H1 (cell line): Measurements from ENCODE around the gene MOG. TPM values are rescaled to one million over a fixed set of nuclear protein-coding genes. Genes with fewer than 3 reads are reported as not detected.

ENCODE experiments used
- CTCF ChIA-PET: fragments of 300-600 bp; sonication (Branson Sonifier 250); formaldehyde crosslinking; loops from one replicate; lab custom pipeline; 2021; ENCODE audit not compliant: partially characterized antibody; lab: Charles Lee
- POLR2A ChIA-PET: fragments of 300-600 bp; sonication (Branson Sonifier 250); formaldehyde crosslinking; loops from one replicate; lab custom pipeline; 2021; ENCODE audit warnings: inconsistent platforms; ENCODE audit not compliant: partially characterized antibody; lab: Charles Lee
- DNase-seq, 2 experiments: peaks; one replicate each; pipeline versions ENCODE4 v3.0.0 to v3.0.0-alpha.2; 2010 to 2022; ENCODE audit warnings: low spot score in 2 of 2, low read depth in 1 of 2, mixed read lengths in 1 of 2
- FAIRE-seq: peaks from 2 replicates; lab custom pipeline; 2011; peaks lifted over from hg19 to GRCh38; lab: Jason Lieb, UNC
- H2AFZ ChIP-seq: 2 replicates; pipeline ENCODE4 v1.8.1; 2012; ENCODE audit warnings: low read length, inconsistent platforms
- H2AK5ac ChIP-seq: 2 replicates; pipeline ENCODE4 v1.6.1; 2013; ENCODE audit warnings: low read depth, low read length
- H2BK120ac ChIP-seq: replicated peaks from 2 replicates; pipeline ENCODE3; 2013; ENCODE audit warnings: low read depth, low read length, inconsistent platforms
- H2BK12ac ChIP-seq: 2 replicates; pipeline ENCODE4 v1.6.1; 2013; ENCODE audit warnings: low read depth, low read length
- H2BK15ac ChIP-seq: 2 replicates; pipeline ENCODE4 v1.6.1; 2013; ENCODE audit warnings: low read length
- H2BK20ac ChIP-seq: 2 replicates; pipeline ENCODE4 v1.6.1; 2013; ENCODE audit warnings: low read length
- H2BK5ac ChIP-seq: 2 replicates; pipeline ENCODE4 v1.6.1; 2013; ENCODE audit warnings: low read depth, low read length
- H3K14ac ChIP-seq: 2 replicates; pipeline ENCODE4 v1.6.1; 2013; ENCODE audit warnings: inconsistent platforms; ENCODE audit not compliant: insufficient read length
- H3K18ac ChIP-seq: 2 replicates; pipeline ENCODE4 v1.6.1; 2013; ENCODE audit warnings: low read length; ENCODE audit errors: extremely low read depth
- H3K23ac ChIP-seq: 2 replicates; pipeline ENCODE4 v1.6.1; 2013; ENCODE audit warnings: inconsistent platforms; ENCODE audit not compliant: insufficient read length
- H3K23me2 ChIP-seq: 2 replicates; pipeline ENCODE4 v1.6.1; 2013; ENCODE audit warnings: low read depth, low read length
- H3K27ac ChIP-seq: 2 replicates; pipeline ENCODE4 v1.6.1; 2011; ENCODE audit warnings: low read depth, low read length, inconsistent platforms
- H3K27me3 ChIP-seq, 4 experiments: replicated peaks in 1 of 4; 1 replicate in 1 of 4; 2 replicates in 3 of 4; pipeline versions ENCODE4 v1.6.1 to v1.8.1; 2011 to 2013; ENCODE audit warnings: low read length in 3 of 4, mild to moderate bottlenecking in 3 of 4, inconsistent platforms in 2 of 4, mixed read lengths in 2 of 4, moderate library complexity in 1 of 4; ENCODE audit not compliant: control insufficient read depth in 3 of 4, insufficient read depth in 3 of 4; ENCODE audit errors: extremely low read depth in 1 of 4
- H3K36me3 ChIP-seq, 4 experiments: 2 replicates each; pipeline versions ENCODE4 v1.6.1 to v1.8.1; 2011 to 2013; ENCODE audit warnings: mild to moderate bottlenecking in 4 of 4, low read length in 3 of 4, moderate library complexity in 2 of 4, control low read depth in 1 of 4, inconsistent platforms in 1 of 4; ENCODE audit not compliant: insufficient read depth in 4 of 4, control insufficient read depth in 2 of 4
- H3K4ac ChIP-seq: replicated peaks from 2 replicates; pipeline ENCODE3; 2013; ENCODE audit warnings: low read length, low read depth, mixed read lengths, inconsistent platforms; ENCODE audit not compliant: insufficient read length
- H3K4me1 ChIP-seq, 4 experiments: replicated peaks in 1 of 4; 1 replicate in 1 of 4; 2 replicates in 3 of 4; pipeline versions ENCODE4 v1.6.1 to v1.8.1; 2011 to 2013; ENCODE audit warnings: low read length in 3 of 4, inconsistent platforms in 2 of 4, mixed read lengths in 1 of 4; ENCODE audit not compliant: insufficient read depth in 4 of 4, control insufficient read depth in 3 of 4
- H3K4me2 ChIP-seq, 2 experiments: 2 replicates each; pipeline versions ENCODE4 v1.6.1 to v1.8.1; 2011 to 2013; ENCODE audit warnings: low read depth in 2 of 2, low read length in 2 of 2, control low read depth in 1 of 2, inconsistent platforms in 1 of 2, mild to moderate bottlenecking in 1 of 2; ENCODE audit not compliant: insufficient read depth in 1 of 2
- H3K4me3 ChIP-seq, 4 experiments: fragments of 200-600, 300-600 bp in 1 of 4; sonication (generic), shearing (Covaris generic), sonication (Bioruptor Twin) in 1 of 4; 2 replicates each; pipeline versions ENCODE4 v1.5.1 to v1.8.1; 2011 to 2016; ENCODE audit warnings: low read length in 4 of 4, low read depth in 3 of 4, control low read depth in 2 of 4, inconsistent platforms in 2 of 4, mild to moderate bottlenecking in 2 of 4, mixed read lengths in 1 of 4, moderate library complexity in 1 of 4; ENCODE audit not compliant: insufficient read depth in 2 of 4; ENCODE audit errors: extremely low read depth in 1 of 4
- H3K56ac ChIP-seq: replicated peaks from 2 replicates; pipeline ENCODE3; 2013; ENCODE audit warnings: low read depth, mild to moderate bottlenecking, mixed read lengths, low read length, inconsistent platforms; ENCODE audit not compliant: insufficient read length
- H3K79me1 ChIP-seq: 2 replicates; pipeline ENCODE4 v1.6.1; 2013; ENCODE audit warnings: low read depth, low read length, control low read depth
- H3K79me2 ChIP-seq, 2 experiments: 2 replicates each; pipeline versions ENCODE4 v1.6.1 to v1.8.1; 2012 to 2013; ENCODE audit warnings: low read length in 2 of 2, mild to moderate bottlenecking in 2 of 2, inconsistent platforms in 1 of 2; ENCODE audit not compliant: insufficient read depth in 2 of 2, control insufficient read depth in 1 of 2
- H3K9ac ChIP-seq, 4 experiments: replicated peaks in 1 of 4; 1 replicate in 1 of 4; 2 replicates in 3 of 4; pipeline versions ENCODE4 v1.6.1 to v1.8.1; 2011 to 2013; ENCODE audit warnings: low read depth in 3 of 4, low read length in 3 of 4, control low read depth in 2 of 4, mild to moderate bottlenecking in 2 of 4, moderate library complexity in 2 of 4, inconsistent platforms in 1 of 4; ENCODE audit errors: extremely low read depth in 1 of 4
- H3K9me3 ChIP-seq, 2 experiments: 2 replicates each; pipeline versions ENCODE4 v1.6.1 to v1.8.1; 2012 to 2013; ENCODE audit warnings: mild to moderate bottlenecking in 2 of 2, moderate library complexity in 2 of 2, control low read depth in 1 of 2, inconsistent platforms in 1 of 2, low read depth in 1 of 2, low read length in 1 of 2, mixed read lengths in 1 of 2; ENCODE audit not compliant: insufficient read depth in 2 of 2
- H4K20me1 ChIP-seq, 2 experiments: replicated peaks in 1 of 2; 2 replicates each; pipeline versions ENCODE3 to v1.8.1; 2011 to 2013; ENCODE audit warnings: inconsistent platforms in 2 of 2, low read length in 2 of 2, mild to moderate bottlenecking in 1 of 2; ENCODE audit not compliant: insufficient read depth in 2 of 2, control insufficient read depth in 1 of 2
- H4K5ac ChIP-seq: 2 replicates; pipeline ENCODE4 v1.6.1; 2013; ENCODE audit warnings: low read length, low read depth, mixed read lengths, inconsistent platforms; ENCODE audit not compliant: insufficient read length
- H4K8ac ChIP-seq: 2 replicates; pipeline ENCODE4 v1.8.0; 2013; ENCODE audit warnings: mild to moderate bottlenecking, moderate library complexity, low read length, inconsistent platforms; ENCODE audit not compliant: insufficient read depth; ENCODE audit errors: extremely low read depth
- H4K91ac ChIP-seq: replicated peaks from 2 replicates; pipeline ENCODE3; 2013; ENCODE audit warnings: low read length, mixed read lengths, inconsistent platforms; ENCODE audit not compliant: insufficient read length
- BCL11A ChIP-seq, 2 experiments: IDR thresholded peaks; one replicate each; pipeline ENCODE4 v1.6.1; 2011; ENCODE audit warnings: low read depth in 2 of 2, low read length in 2 of 2, mild to moderate bottlenecking in 2 of 2
- CTBP2 ChIP-seq: IDR thresholded peaks from 2 replicates; pipeline ENCODE4 v1.7.0; 2011; ENCODE audit warnings: borderline replicate concordance, mild to moderate bottlenecking, moderate library complexity, mixed read lengths, low read length; ENCODE audit not compliant: insufficient read depth, insufficient read length
- EZH2 ChIP-seq: fragments of 200-600 bp; sonication (generic); IDR thresholded peaks from 2 replicates; pipeline ENCODE4 v1.7.1; 2012; ENCODE audit warnings: low read depth, mild to moderate bottlenecking, moderate library complexity, low read length, inconsistent platforms; ENCODE audit not compliant: severe bottlenecking
- HDAC2 ChIP-seq, 2 experiments: fragments of 300-600 bp in 1 of 2; sonication (generic) in 1 of 2; IDR thresholded peaks; 2 replicates each; pipeline ENCODE4 v1.6.1; 2011 to 2012; ENCODE audit warnings: low read depth in 2 of 2, low read length in 2 of 2, mild to moderate bottlenecking in 2 of 2, moderate library complexity in 2 of 2, borderline replicate concordance in 1 of 2, inconsistent platforms in 1 of 2
- POLR2A ChIP-seq, 2 experiments: IDR thresholded peaks; 1 replicate in 1 of 2; 2 replicates in 1 of 2; pipeline ENCODE4 v1.6.1; 2011; ENCODE audit warnings: low read depth in 2 of 2, low read length in 2 of 2, mild to moderate bottlenecking in 2 of 2; ENCODE audit errors: control extremely low read depth in 1 of 2
- POLR2AphosphoS5 ChIP-seq: IDR thresholded peaks from 2 replicates; pipeline ENCODE4 v1.6.1; 2011; ENCODE audit warnings: low read depth, low read length
- RAD21 ChIP-seq, 2 experiments: IDR thresholded peaks in 1 of 2; conservative IDR thresholded peaks in 1 of 2; 2 replicates each; pipeline ENCODE4 v1.6.1; 2011; ENCODE audit warnings: low read depth in 2 of 2, low read length in 2 of 2, improper control_type of control experiment in 1 of 2, inconsistent platforms in 1 of 2, mild to moderate bottlenecking in 1 of 2, moderate library complexity in 1 of 2
- RBBP5 ChIP-seq: IDR thresholded peaks from 2 replicates; pipeline ENCODE4 v1.7.1; 2012; ENCODE audit warnings: low read depth, mild to moderate bottlenecking, inconsistent platforms, low read length, moderate library complexity, borderline replicate concordance
- SIN3A ChIP-seq, 2 experiments: IDR thresholded peaks in 1 of 2; conservative IDR thresholded peaks in 1 of 2; 2 replicates each; pipeline ENCODE4 v1.6.1; 2011 to 2012; ENCODE audit warnings: low read length in 2 of 2, improper control_type of control experiment in 1 of 2, low read depth in 1 of 2, mild to moderate bottlenecking in 1 of 2
- ZNF274 ChIP-seq: IDR thresholded peaks from 2 replicates; pipeline ENCODE4 v1.7.0; 2012; ENCODE audit warnings: low read length, borderline replicate concordance; ENCODE audit errors: extremely low read depth
- WGBS, 2 experiments: shearing (Covaris generic) in 1 of 2; methylation state at CpG; one replicate each; pipeline versions ENCODE4 v1.1.6 to v1.1.7; 2013 to 2015; ENCODE audit warnings: low lambda C conversion rate in 2 of 2, mixed read lengths in 2 of 2, inconsistent platforms in 1 of 2, low coverage in 1 of 2, missing lambda C conversion rate in 1 of 2; ENCODE audit not compliant: insufficient replicate concordance in 2 of 2, insufficient coverage in 1 of 2, insufficient read length in 1 of 2; ENCODE audit errors: extremely low coverage in 1 of 2, missing lambda C conversion rate in 1 of 2; 5-methylcytosine and 5-hydroxymethylcytosine counted together
- polyA plus RNA-seq, 7 experiments: library from polyadenylated mRNA; depleted of rRNA in 3 of 7; stranded (reverse) in 5 of 7; unstranded in 2 of 7; fragments of >200 nt in 5 of 7; fragments of 200-250 nt in 2 of 7; gene quantifications; 1 replicate in 5 of 7; 2 replicates in 1 of 7; 4 replicates in 1 of 7; pipeline versions ENCODE4 v1.2.1 to v1.2.3, GENCODE V29; 2011 to 2013; ENCODE audit warnings: missing spikeins in 2 of 7, mixed read lengths in 2 of 7
- total RNA-seq: library from RNA; stranded (reverse); fragmentation: NEBNext Ultra II Directional; extraction: Animal tissue kit (Norgen Biotek cat#: 25700); gene quantifications from 2 replicates; pipeline ENCODE4 v1.2.1, GENCODE V29; 2021

The MOG gene
- total and polyA plus RNA-seq, 2 of the 8 experiments (the other 6 are each of a cell fraction or from before 2014, with no cell fraction given): 0.17 to 0.86 TPM

DNA sequence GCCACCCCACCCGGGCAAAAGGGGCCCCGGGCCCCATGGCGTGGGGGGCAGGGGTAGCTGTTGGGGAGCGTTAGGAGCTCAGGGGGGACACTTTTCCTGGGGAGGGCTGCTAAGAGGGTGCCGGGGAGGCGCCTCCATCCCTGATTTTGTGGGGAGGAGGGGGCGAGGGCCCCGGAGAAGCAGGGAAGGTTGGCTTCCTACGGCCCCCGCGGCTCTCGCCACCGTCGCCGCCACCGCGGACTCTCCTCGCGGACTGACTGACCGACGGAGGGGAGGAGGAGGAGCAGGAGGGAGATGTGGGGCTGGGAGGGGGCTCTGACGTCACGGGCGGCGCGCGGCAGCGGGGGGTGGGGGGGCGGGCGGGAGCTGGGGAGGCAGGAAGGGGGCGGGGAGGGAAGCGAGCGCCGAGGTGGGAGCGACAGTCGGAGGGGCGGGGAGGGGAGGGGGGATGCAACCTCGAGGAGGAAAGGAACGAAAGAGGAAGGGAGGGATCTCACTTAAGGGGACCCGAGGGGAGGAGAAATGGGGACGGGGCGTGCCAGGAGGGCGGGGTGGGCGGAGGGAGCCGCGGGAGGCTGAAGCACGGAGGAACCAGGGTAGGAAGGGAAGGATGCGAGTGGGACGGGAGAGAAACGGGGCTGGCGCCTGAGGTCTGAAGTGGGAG lies 29.0 kb upstream of the MOG start:
- 0 out of 2 replicates have a peak overlapping the region, but pooled peaks have one; percentile 28 for H2AFZ ChIP-seq
- peak overlapping the region; percentile 44; the same call in 1 of the 2 replicates for H2BK12ac ChIP-seq
- H3K9me3 ChIP-seq: no peaks in the 10 kb centered on the region
- H3K27ac ChIP-seq: peak overlapping the region; percentile 24
- CTCF ChIA-PET: interaction anchor here (0.9 to 33.1 kb wide), 6 partner anchors 10 to 252 kb away, joined by 3 to 658 read pairs (median 6); partner anchors contain the start of gene MOG
- peak overlapping the region; percentile 90 for H2BK5ac ChIP-seq
- peak overlapping the region; percentile 79 to 93 for H3K4me2 ChIP-seq
- peak overlapping the region; percentile 92; the same call in 1 of the 2 replicates for H2BK15ac ChIP-seq
- peak overlapping the region; percentile 80 for H2BK20ac ChIP-seq
- 2% methylated on average over 19 of the region's 51 CpGs; no CpG with 5 or more reads in 1 of the 2 experiments for WGBS, 2 experiments
- H3K23me2 ChIP-seq: peaks cover 43% of the 10 kb centered on the region
- peak overlapping the region; percentile 3 for H3K4ac ChIP-seq
- peaks cover 0 to 15% of the 10 kb centered on the region in 2 experiments for H4K20me1 ChIP-seq
- H3K4me3 ChIP-seq: peak overlapping the region; percentile 61 to 92 (median 70)
- H3K79me1 ChIP-seq: peaks cover 10% of the 10 kb centered on the region
- no peak overlapping the region for H3K23ac ChIP-seq
- H3K36me3 ChIP-seq: peaks cover 6 to 13% (median 9%) of the 10 kb centered on the region in 4 experiments; a peak in 6 of 8 replicates
- H4K8ac ChIP-seq: peak overlapping the region; percentile 88
- peak overlapping the region; percentile 90 for H4K91ac ChIP-seq
- no peak overlapping the region for H3K14ac ChIP-seq
- H3K56ac ChIP-seq: peak overlapping the region; percentile 78
- peak overlapping the region; percentile 98 for H3K18ac ChIP-seq
- FAIRE-seq (no peak), DNase-seq (peak; percentile 81 to 85)
- POLR2A ChIA-PET: interaction anchor here (0.5 to 5.3 kb wide), 11 partner anchors 8 to 233 kb away, joined by 3 to 33 read pairs (median 5); no protein-coding TSS in a partner anchor
- H4K5ac ChIP-seq: peak overlapping the region; percentile 96
- peak overlapping the region; percentile 50 to 65 (median 65) for H3K9ac ChIP-seq
- H3K4me1 ChIP-seq: peaks cover 6 to 52% (median 37%) of the 10 kb centered on the region in 4 experiments
- H3K79me2 ChIP-seq: peaks cover 13 to 68% of the 10 kb centered on the region in 2 experiments
- no peaks in the 10 kb centered on the region for H3K27me3 ChIP-seq
- no peak overlapping the region for H2AK5ac ChIP-seq
- peak overlapping the region; percentile 37 for H2BK120ac ChIP-seq
- TF ChIP-seq ZNF274: no peak
- TF ChIP-seq RBBP5: peak; percentile 46; the same call in 1 of the 2 replicates
- TF ChIP-seq CTBP2: no peak
- peak; percentile 81 for TF ChIP-seq POLR2AphosphoS5
- TF ChIP-seq SIN3A (conservative IDR thresholded peaks at IDR 0.05 in 1 of 2, IDR thresholded peaks at IDR 0.05 in 1 of 2; ENCODE audit: low read depth in 1 of 2, low read length in 2 of 2): peak in 1 of 2 experiments; percentile 29; a peak in 1 of 4 replicates
- TF ChIP-seq HDAC2 (IDR thresholded peaks at IDR 0.05; ENCODE audit: borderline replicate concordance in 1 of 2, low read depth in 2 of 2, low read length in 2 of 2): no peak
- TF ChIP-seq POLR2A (IDR thresholded peaks at IDR 0.05; ENCODE audit: control extremely low read depth in 1 of 2, low read depth in 2 of 2, low read length in 2 of 2): peak; percentile 75 to 89
- TF ChIP-seq EZH2: no peak
- TF ChIP-seq RAD21 (IDR thresholded peaks at IDR 0.05 in 1 of 2, conservative IDR thresholded peaks at IDR 0.05 in 1 of 2; ENCODE audit: low read depth in 2 of 2, low read length in 2 of 2): no peak
- no peak for TF ChIP-seq BCL11A (IDR thresholded peaks at IDR 0.05; ENCODE audit: low read depth in 2 of 2, low read length in 2 of 2)
